HL-60 (cell line): ENCODE results near the gene CFAP20DC.

ENCODE experiments used
- GABPA ChIP-seq: IDR thresholded peaks from 2 replicates; pipeline ENCODE4 v1.6.1; 2012; ENCODE audit warnings: low read depth
- POLR2AphosphoS5 ChIP-seq: IDR thresholded peaks from 2 replicates; pipeline ENCODE4 v1.6.1; 2012; ENCODE audit warnings: low read depth
- SPI1 ChIP-seq: IDR thresholded peaks from 2 replicates; pipeline ENCODE4 v1.6.1; 2012; ENCODE audit warnings: low read depth, mild to moderate bottlenecking, borderline replicate concordance
- TF ChIP-seq, protein P1 (sequence below): IDR thresholded peaks from one replicate; pipeline ENCODE4 v1.5.1; 2011; ENCODE audit warnings: low read length, control low read depth, inconsistent platforms; ENCODE audit not compliant: insufficient read depth
- TF ChIP-seq, protein P2 (sequence below): IDR thresholded peaks from 2 replicates; pipeline ENCODE4 v1.6.1; 2012; ENCODE audit warnings: low read depth; ENCODE audit not compliant: insufficient replicate concordance

DNA sequence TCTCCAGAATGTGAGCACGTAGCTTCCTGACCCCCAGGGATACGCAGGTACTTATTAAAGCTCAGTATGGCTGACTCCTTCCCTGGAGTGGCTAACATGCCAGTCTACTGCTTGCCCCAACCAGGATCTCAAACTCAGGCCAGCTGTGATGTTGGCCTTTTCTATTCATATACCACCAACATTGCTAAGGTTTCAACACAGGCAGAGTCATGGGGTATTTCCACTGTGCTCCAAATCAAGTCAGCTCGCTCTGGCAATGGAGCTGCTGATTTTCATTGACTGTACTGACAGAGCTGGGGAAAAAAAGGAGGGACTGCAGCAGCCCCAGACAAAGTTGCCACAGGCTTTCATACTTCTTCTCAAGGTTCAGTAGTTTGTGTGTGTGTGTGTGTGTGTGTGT lies 87.0 kb downstream of the CFAP20DC start:
- TF ChIP-seq POLR2AphosphoS5 = no peak
- TF ChIP-seq, protein P1, sequence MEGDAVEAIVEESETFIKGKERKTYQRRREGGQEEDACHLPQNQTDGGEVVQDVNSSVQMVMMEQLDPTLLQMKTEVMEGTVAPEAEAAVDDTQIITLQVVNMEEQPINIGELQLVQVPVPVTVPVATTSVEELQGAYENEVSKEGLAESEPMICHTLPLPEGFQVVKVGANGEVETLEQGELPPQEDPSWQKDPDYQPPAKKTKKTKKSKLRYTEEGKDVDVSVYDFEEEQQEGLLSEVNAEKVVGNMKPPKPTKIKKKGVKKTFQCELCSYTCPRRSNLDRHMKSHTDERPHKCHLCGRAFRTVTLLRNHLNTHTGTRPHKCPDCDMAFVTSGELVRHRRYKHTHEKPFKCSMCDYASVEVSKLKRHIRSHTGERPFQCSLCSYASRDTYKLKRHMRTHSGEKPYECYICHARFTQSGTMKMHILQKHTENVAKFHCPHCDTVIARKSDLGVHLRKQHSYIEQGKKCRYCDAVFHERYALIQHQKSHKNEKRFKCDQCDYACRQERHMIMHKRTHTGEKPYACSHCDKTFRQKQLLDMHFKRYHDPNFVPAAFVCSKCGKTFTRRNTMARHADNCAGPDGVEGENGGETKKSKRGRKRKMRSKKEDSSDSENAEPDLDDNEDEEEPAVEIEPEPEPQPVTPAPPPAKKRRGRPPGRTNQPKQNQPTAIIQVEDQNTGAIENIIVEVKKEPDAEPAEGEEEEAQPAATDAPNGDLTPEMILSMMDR = no peak
- no peak for TF ChIP-seq GABPA
- TF ChIP-seq, protein P2, sequence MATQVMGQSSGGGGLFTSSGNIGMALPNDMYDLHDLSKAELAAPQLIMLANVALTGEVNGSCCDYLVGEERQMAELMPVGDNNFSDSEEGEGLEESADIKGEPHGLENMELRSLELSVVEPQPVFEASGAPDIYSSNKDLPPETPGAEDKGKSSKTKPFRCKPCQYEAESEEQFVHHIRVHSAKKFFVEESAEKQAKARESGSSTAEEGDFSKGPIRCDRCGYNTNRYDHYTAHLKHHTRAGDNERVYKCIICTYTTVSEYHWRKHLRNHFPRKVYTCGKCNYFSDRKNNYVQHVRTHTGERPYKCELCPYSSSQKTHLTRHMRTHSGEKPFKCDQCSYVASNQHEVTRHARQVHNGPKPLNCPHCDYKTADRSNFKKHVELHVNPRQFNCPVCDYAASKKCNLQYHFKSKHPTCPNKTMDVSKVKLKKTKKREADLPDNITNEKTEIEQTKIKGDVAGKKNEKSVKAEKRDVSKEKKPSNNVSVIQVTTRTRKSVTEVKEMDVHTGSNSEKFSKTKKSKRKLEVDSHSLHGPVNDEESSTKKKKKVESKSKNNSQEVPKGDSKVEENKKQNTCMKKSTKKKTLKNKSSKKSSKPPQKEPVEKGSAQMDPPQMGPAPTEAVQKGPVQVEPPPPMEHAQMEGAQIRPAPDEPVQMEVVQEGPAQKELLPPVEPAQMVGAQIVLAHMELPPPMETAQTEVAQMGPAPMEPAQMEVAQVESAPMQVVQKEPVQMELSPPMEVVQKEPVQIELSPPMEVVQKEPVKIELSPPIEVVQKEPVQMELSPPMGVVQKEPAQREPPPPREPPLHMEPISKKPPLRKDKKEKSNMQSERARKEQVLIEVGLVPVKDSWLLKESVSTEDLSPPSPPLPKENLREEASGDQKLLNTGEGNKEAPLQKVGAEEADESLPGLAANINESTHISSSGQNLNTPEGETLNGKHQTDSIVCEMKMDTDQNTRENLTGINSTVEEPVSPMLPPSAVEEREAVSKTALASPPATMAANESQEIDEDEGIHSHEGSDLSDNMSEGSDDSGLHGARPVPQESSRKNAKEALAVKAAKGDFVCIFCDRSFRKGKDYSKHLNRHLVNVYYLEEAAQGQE = no peak
- TF ChIP-seq SPI1 = no peak
